GM12875 (cell line): ENCODE results near the gene KRTCAP2.
A peak's percentile ranks its signal among the peaks of the same experiment; 100 is the strongest.

Experiments used
- H3K4me3 ChIP-seq: one replicate; pipeline ENCODE4 v1.5.1; 2011; ENCODE audit warnings: low read depth, low read length, control low read depth
- TF ChIP-seq, protein P1 (sequence below): IDR thresholded peaks from 2 replicates; pipeline ENCODE4 v1.5.1; 2011; ENCODE audit warnings: low read depth, mild to moderate bottlenecking, control low read depth, inconsistent platforms, low read length, moderate library complexity, borderline replicate concordance; ENCODE audit not compliant: insufficient read depth

KRTCAP2 gene

DNA sequence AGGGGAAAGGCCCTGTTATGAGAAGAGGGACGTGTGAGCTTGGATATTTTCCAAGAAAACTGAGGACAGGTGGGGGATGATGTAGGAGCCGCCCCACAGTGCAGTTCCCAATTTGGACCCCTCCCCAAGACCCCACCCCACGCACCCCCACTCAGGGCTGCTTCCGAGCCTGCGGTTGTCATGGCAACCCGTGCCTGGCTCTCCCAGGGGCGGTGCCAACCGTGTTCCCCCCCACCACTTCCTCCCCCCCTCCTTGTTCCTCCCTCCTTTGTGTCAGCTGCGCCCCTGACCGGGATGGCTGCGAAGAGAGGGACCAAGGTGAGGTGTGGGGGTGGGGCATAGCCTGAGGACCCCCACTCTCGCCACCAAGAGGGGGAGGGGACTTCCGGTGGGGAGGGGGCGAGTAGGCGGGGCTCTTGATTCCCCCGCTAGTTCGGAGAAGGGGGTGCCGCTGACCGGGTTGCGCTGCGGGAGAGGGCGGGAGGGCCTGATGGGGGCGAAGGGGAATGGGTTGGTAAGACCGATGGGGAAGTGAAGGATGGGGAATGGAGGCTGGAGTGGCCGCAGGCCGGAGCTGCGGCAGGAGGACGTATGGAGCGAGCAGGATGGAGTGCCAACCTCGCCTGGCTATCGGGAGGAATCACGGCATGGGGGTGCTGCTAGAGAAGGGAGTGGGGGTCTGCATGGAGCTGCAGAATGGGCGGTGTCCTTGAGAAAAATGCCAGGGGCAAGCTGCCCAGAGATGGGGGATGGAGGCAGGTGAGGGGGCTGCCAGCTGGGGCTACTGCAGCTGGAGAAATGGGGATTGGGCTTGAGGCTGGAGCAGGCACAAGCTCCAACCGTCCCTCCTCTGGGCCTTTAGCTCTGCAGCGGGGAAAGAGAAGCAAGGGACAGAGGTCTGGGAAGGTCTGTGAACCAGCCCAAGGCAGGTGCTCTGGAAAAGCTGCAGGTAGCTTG, 1.5 kb upstream of the KRTCAP2 start:
- TF ChIP-seq, protein P1, sequence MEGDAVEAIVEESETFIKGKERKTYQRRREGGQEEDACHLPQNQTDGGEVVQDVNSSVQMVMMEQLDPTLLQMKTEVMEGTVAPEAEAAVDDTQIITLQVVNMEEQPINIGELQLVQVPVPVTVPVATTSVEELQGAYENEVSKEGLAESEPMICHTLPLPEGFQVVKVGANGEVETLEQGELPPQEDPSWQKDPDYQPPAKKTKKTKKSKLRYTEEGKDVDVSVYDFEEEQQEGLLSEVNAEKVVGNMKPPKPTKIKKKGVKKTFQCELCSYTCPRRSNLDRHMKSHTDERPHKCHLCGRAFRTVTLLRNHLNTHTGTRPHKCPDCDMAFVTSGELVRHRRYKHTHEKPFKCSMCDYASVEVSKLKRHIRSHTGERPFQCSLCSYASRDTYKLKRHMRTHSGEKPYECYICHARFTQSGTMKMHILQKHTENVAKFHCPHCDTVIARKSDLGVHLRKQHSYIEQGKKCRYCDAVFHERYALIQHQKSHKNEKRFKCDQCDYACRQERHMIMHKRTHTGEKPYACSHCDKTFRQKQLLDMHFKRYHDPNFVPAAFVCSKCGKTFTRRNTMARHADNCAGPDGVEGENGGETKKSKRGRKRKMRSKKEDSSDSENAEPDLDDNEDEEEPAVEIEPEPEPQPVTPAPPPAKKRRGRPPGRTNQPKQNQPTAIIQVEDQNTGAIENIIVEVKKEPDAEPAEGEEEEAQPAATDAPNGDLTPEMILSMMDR = no peak
- H3K4me3 ChIP-seq = no peak overlapping the region

DNA sequence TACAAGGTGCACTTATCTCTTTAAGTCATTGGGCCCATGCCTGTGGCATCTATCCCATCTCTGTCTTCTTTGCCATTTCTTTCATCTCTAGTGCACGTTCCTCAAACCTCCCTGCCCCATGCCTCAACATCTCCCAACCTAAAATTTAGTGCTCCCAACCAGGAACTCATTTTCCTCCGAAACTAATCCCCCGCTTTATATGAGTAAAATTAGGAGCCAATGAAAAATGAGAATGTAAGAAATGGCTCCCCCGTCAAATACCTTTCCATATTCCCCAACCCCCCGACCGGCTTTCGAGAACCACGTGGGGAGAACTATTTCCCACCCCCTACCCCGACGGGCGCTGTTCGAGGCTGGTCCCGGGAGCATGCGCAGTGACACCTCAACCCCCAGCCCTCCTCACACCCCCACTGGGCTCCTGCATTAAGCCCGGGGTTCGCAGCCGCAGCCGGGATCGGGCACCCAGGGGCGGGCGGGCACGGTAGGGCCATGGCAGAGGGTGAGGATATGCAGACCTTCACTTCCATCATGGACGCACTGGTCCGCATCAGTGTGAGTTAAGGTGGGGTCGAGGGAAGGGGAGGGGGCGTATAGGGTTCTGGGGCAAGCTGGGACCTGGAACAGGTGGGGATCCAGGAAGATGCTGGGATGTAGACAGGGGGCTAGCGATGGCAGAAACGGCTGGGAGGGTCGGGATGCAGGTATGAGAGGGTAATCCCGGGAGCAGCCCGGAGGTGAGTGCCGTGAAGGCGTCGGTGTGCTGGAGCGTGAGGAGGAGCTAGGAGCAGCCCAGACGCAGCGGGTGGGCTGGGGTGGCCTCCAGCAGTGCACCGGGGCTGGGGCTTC, 597 bp upstream of the KRTCAP2 start, which contains the start of gene TRIM46:
TSS of gene TRIM46 (plus strand) at position 372 of the 846 bp plus-strand sequence. CDS start at position 490, 118 bp downstream.
- H3K4me3 ChIP-seq = peak within 1 kb of the TSS; percentile 89
- TF ChIP-seq, protein P1 = no peak

DNA sequence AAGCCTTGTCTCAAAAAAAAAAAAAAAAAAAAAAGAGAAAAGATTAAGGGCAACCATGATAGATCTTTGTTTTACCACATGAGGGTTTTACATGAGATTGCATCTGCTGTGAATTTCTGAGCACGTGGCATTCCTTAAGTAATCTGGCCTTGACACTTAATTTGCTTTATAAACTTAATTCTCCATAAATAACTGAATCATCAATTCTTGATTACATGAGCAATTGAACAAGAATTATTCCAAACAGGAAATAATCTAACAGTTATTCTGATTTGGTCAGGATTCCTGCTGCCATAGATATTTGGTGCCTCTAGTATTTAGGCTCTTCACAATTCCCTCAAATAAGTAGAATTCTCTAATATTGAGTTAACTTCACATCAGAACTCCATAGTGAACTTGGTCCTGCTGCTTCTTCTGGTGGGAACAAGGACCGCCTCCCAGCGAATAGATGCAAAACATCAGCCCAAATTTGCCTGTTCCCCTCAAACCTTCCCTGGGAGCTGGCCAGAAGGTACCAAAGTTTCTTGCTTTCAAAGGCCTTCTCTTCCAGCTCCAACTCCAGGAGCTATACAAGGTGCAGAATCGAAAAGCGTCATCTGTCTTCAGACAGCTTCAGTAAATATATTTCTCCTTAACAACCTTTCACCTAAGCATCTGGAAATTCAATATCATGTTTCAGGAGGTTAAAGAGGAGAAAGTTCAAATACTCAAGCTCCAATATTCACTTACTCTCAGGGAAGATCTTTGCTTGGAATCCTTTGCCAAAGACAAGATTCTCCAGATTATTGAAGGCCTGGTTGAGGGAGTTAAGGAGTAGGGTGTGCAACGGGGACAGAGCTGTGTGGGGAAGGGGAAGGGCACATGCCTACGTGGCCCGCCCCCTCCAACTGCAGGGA, 1.0 kb downstream of the KRTCAP2 start:
- TF ChIP-seq, protein P1 = no peak
- peak overlapping the region; percentile 89 for H3K4me3 ChIP-seq

DNA sequence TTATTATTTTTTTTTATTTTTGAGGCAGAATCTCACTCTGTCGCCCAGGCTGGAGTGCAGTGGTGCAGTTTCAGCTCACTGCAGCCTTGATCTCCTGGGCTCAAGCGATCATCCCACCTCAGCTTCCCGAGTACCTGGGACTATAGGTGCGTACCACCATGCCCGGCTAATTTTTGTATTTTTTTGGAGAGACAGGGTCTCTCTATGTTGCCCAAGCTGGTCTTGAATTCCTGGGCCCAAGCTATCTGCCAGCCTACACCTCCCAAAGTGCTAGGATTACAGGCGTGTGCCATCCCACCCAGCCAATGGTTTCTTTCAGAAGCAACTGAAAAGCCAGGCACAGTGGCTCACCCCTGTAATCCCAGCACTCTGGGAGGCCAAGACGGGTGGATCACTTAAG, 2.3 kb downstream of the KRTCAP2 start:
- no peak overlapping the region for H3K4me3 ChIP-seq
- TF ChIP-seq, protein P1 = no peak

DNA sequence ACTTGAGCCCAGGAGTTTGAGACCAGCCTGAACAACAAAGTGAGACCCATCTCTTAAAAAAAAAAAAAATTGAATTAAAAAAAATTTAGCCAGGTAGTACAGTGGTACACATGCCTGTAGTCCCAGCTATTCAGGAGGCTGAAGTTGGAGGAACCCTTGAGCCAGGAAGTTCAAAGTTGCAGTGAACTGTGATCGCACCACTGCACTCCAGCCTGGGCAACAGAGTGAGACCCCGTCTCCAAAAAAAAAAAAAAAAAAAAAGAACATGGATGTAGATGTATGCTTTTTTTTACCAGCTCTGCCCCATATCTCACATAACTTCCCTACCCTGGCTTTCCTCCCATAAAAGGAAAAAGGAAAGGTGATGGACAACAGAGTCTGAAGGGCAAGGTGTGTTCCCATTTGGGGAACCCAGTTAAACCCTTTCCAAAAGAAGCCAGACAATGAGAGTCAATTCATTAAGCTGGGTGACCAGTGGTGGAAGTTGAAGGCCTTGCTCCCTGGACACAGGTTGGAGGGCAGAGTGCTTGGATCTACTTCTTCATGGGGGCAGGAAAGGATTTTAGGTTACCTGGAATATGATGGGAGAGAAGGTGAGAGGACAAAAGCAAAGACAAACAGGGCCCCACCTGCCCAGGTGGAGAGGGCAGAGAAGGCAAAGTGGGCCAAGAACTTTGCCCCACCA, 2.9 kb downstream of the KRTCAP2 start:
- TF ChIP-seq, protein P1 = no peak
- no peak overlapping the region for H3K4me3 ChIP-seq

DNA sequence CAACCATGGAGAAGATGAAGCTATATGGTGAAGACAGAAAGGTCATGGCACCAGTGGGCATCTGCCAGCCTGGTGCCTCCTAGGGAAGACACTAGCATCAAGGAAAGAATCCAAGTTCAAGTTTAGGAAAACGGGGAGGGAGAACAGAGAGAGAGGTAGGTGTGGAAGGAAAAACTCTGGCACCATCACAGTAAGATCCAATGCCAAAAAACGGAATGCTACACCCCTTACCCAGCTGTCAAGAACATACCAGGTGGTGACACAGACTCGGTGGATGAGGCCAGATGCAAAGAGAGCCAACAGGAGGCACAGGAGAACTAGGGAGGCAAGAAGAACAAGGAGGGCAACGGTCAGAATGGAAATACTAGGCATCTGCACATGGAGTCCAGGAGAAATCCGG, 3.6 kb downstream of the KRTCAP2 start:
- TF ChIP-seq, protein P1 = no peak
- H3K4me3 ChIP-seq = no peak overlapping the region
